Skeletal muscle satellite cell (primary cell): ENCODE results near the gene PCDHGA8.
A peak's percentile ranks its signal among the peaks of the same experiment; 100 is the strongest.
"Not testable (repeated sequence)": the region's sequence is repeated elsewhere in the genome, so short reads cannot be mapped to it uniquely, and the experiment has no call there.

Experiments
- H3K27me3 ChIP-seq: 2 replicates; pipeline ENCODE4 v1.7.0; 2013; ENCODE audit warnings: low read length; ENCODE audit not compliant: control insufficient read depth, insufficient read depth
- H3K36me3 ChIP-seq: 2 replicates; pipeline ENCODE4 v1.7.0; 2013; ENCODE audit warnings: mild to moderate bottlenecking, control low read depth, low read length; ENCODE audit not compliant: insufficient read depth
- H3K4me1 ChIP-seq: 2 replicates; pipeline ENCODE4 v1.7.0; 2013; ENCODE audit warnings: low read length; ENCODE audit not compliant: control insufficient read depth, insufficient read depth
- H3K4me2 ChIP-seq: 2 replicates; pipeline ENCODE4 v1.7.0; 2013; ENCODE audit warnings: mild to moderate bottlenecking, low read length
- H3K4me3 ChIP-seq: 2 replicates; pipeline ENCODE4 v1.7.0; 2013; ENCODE audit warnings: low read length
- H3K9ac ChIP-seq: 2 replicates; pipeline ENCODE4 v1.7.0; 2013; ENCODE audit warnings: mild to moderate bottlenecking, low read depth, low read length, moderate library complexity
- H3K9me3 ChIP-seq: replicated peaks from 2 replicates; pipeline ENCODE4 v1.7.0; 2013; ENCODE audit warnings: mild to moderate bottlenecking, control low read depth, low read length

The PCDHGA8 gene

DNA sequence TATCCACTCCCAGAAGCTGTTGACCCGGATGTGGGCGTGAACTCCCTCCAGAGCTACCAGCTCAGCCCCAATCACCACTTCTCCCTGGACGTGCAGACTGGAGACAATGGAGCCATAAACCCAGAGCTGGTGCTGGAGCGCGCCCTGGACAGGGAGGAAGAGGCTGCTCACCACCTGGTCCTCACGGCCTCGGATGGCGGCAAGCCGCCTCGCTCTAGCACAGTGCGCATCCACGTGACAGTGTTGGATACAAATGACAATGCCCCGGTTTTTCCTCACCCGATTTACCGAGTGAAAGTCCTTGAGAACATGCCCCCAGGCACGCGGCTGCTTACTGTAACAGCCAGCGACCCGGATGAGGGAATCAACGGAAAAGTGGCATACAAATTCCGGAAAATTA is 834 bp downstream of the PCDHGA8 start:
- Histone ChIP-seq H3K4me1 (no peaks in the 10 kb centered on the region), H3K9me3 (peaks cover 39% of the 10 kb centered on the region), H3K4me3 (no peak overlapping the region), H3K27me3 (no peaks in the 10 kb centered on the region), H3K4me2 (no peak overlapping the region), H3K36me3 (peaks cover 5% of the 10 kb centered on the region), H3K9ac (no peak overlapping the region)

- not testable (repeated sequence) for H3K27me3 ChIP-seq, H3K9ac ChIP-seq, H3K4me1 ChIP-seq, H3K4me2 ChIP-seq, H3K36me3 ChIP-seq, H3K4me3 ChIP-seq
- peaks cover 38% of the 10 kb centered on the region for H3K9me3 ChIP-seq
Measured at GRCh38 chr5:141394401-141395187, 2.2 kb downstream of the PCDHGA8 start.

DNA sequence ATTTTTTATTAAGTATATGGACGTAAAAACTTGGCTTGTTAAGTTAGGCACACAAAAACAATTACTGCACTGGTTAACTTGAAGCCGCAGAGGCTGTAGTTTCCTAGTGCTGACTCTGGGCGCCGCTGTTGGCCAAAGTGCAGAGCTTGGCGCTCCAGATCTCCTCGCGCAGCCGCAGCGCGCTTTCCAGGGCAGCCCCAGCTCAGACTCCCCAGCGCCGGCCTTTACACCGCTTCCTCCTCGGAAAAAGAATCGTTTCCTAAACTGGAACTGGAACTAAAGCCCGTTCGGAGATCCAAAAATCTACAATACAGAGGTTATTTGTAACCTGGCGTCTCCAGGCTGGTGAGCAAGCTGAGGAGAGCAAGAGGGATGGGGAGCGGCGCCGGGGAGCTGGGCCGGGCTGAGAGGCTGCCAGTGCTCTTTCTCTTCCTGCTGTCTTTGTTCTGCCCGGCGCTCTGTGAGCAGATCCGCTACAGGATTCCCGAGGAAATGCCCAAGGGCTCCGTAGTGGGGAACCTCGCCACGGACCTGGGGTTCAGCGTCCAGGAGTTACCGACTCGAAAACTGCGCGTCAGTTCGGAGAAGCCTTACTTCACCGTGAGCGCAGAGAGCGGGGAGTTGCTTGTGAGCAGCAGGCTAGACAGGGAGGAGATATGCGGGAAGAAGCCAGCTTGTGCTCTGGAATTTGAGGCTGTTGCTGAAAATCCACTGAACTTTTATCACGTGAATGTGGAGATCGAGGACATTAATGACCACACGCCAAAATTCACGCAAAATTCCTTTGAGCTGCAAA is 5.5 kb downstream of the PCDHGA8 start, which contains the start of gene PCDHGB5:
PCDHGB5 (plus strand) TSS at position 192 of the 796 bp plus-strand sequence; CDS start at position 373, 181 bp downstream.
- H3K27me3 ChIP-seq, H3K36me3 ChIP-seq, H3K4me1 ChIP-seq: not testable (repeated sequence)
- Histone ChIP-seq H3K9me3 (peaks cover 43% of the 10 kb centered on the region), H3K4me3 (peak within 1 kb of the TSS; percentile 72), H3K9ac (peak within 1 kb of the TSS; percentile 62), H3K4me2 (peak within 1 kb of the TSS; percentile 74)

- peaks cover 5% of the 10 kb centered on the region for H3K36me3 ChIP-seq
- H3K9ac ChIP-seq = no peak overlapping the region
- peak overlapping the region; percentile 42 for H3K4me2 ChIP-seq
- peaks cover 44% of the 10 kb centered on the region for H3K9me3 ChIP-seq
- peak overlapping the region; percentile 26 for H3K4me3 ChIP-seq
- no peaks in the 10 kb centered on the region for H3K27me3 ChIP-seq
- no peaks in the 10 kb centered on the region for H3K4me1 ChIP-seq
Measured at GRCh38 chr5:141398608-141399007, 6.2 kb downstream of the PCDHGA8 start.

DNA sequence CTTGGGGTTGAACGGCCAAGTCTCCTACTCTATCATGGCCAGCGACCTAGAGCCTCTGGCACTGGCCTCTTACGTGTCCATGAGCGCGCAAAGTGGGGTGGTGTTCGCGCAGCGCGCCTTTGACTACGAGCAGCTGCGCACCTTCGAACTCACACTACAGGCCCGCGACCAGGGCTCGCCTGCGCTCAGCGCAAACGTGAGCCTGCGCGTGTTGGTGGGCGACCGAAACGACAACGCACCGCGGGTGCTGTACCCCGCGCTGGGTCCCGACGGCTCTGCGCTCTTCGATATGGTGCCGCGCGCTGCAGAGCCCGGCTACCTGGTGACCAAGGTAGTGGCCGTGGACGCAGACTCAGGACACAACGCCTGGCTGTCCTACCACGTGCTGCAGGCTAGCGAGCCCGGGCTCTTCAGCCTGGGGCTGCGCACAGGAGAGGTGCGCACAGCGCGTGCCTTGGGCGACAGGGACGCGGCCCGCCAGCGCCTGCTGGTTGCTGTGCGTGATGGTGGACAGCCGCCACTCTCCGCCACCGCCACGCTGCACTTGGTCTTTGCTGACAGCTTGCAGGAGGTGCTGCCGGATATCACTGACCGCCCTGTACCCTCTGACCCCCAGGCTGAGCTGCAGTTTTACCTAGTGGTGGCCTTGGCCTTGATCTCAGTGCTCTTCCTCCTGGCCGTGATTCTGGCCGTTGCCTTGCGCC is 7.3 kb downstream of the PCDHGA8 start:
- H3K4me1 ChIP-seq = no peaks in the 10 kb centered on the region
- peaks cover 5% of the 10 kb centered on the region for H3K36me3 ChIP-seq
- H3K9ac ChIP-seq = no peak overlapping the region
- no peaks in the 10 kb centered on the region for H3K27me3 ChIP-seq
- peak overlapping the region; percentile 56 for H3K4me3 ChIP-seq
- H3K9me3 ChIP-seq = peaks cover 47% of the 10 kb centered on the region
- H3K4me2 ChIP-seq = peak overlapping the region; percentile 15

DNA sequence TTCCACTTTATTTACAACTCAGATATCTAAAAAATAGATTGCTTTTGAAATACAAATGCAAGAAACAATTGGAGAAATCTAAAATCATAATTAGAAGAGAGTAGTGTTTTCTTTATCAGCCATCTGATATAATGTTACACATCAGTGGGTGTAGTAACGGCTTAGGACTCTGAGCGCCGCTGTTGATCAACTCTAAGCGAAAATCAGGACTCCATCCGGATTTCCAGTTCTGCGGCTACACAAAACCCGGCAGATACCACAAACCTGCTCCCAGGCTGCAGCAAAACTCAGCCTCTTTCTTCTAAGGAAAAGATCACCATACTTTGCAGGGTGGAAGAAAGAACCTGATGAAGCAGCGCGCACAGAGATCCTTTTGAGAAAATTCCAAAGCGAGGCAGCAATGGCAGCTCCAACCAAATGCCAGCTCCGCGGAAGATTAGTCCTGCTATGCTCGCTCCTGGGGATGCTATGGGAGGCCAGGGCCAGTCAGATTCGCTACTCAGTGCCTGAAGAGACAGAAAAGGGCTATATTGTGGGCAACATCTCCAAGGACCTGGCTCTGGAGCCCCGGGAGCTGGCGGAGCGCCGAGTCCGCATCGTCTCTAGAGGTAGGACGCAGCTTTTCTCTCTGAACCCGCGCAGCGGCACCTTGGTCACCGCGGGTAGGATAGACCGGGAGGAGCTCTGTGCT is 10.3 kb downstream of the PCDHGA8 start, which contains the start of gene PCDHGA9:
PCDHGA9 (plus strand) TSS at position 226 of the 691 bp plus-strand sequence; CDS start at position 401, 175 bp downstream.
- H3K36me3 ChIP-seq = peaks cover 5% of the 10 kb centered on the region
- H3K9ac ChIP-seq = no peak within 1 kb of the TSS
- H3K4me1 ChIP-seq = no peaks in the 10 kb centered on the region
- peaks cover 49% of the 10 kb centered on the region for H3K9me3 ChIP-seq
- peak within 1 kb of the TSS; percentile 67 for H3K4me2 ChIP-seq
- H3K27me3 ChIP-seq = no peaks in the 10 kb centered on the region
- peak within 1 kb of the TSS; percentile 60 for H3K4me3 ChIP-seq

DNA sequence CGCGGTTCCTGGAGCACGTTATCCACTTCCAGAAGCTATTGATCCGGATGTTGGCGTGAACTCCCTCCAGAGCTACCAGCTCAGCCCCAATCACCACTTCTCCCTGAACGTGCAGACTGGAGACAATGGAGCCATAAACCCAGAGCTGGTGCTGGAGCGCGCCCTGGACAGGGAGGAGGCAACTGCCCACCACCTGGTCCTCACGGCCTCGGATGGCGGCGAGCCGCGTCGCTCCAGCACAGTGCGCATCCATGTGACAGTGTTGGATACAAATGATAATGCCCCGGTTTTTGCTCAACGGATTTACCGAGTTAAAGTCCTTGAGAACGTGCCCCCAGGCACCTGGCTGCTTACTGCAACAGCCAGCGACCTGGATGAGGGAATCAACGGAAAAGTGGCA is 11.0 kb downstream of the PCDHGA8 start:
- Histone ChIP-seq H3K4me3 (peak overlapping the region; percentile 60), H3K27me3 (no peaks in the 10 kb centered on the region), H3K9ac (no peak overlapping the region), H3K9me3 (peaks cover 49% of the 10 kb centered on the region), H3K4me1 (no peaks in the 10 kb centered on the region), H3K36me3 (peaks cover 5% of the 10 kb centered on the region), H3K4me2 (no peak overlapping the region)

GRCh38 chr5:141407790-141408505 is 15.5 kb downstream of the PCDHGA8 start, which contains the start of gene PCDHGB6:
Gene PCDHGB6 (plus strand): TSS chr5:141408021. CDS start chr5:141408203, 182 bp downstream.
- Histone ChIP-seq H3K9me3 (peaks cover 46% of the 10 kb centered on the region), H3K4me3 (peak within 1 kb of the TSS; percentile 53)

GRCh38 chr5:141409598-141410306 is 17.3 kb downstream of the PCDHGA8 start:
- H3K9me3 ChIP-seq = peaks cover 45% of the 10 kb centered on the region
- peaks cover 13% of the 10 kb centered on the region for H3K36me3 ChIP-seq
- no peak overlapping the region for H3K9ac ChIP-seq
- H3K4me3 ChIP-seq = no peak overlapping the region
- no peaks in the 10 kb centered on the region for H3K4me1 ChIP-seq
- H3K4me2 ChIP-seq = no peak overlapping the region
- no peaks in the 10 kb centered on the region for H3K27me3 ChIP-seq

More at GRCh38 chr5:141407790-141408505, 15.5 kb downstream of the PCDHGA8 start, which contains the start of gene PCDHGB6:
- not testable (repeated sequence) for H3K4me2 ChIP-seq, H3K9ac ChIP-seq, H3K27me3 ChIP-seq, H3K36me3 ChIP-seq, H3K4me1 ChIP-seq

DNA sequence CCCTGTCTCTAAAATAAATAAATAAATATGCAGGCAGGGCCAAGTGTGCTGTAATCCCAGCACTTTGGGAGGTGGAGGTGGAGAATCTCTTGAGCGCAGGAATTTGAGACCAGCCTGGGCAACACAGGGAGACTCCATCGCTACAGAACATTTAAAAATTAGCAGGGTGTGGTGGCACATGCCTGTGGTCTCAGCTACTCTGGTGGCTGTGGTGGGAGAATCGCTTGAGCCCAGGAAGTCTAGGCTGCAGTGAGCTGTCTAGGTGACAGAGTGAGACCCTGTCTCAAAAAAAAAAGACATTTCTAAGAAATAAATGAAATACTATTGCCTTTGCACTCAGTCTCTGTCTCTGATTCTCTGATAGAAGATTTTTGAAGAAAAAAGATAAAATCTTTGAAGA is 19.1 kb downstream of the PCDHGA8 start:
- Histone ChIP-seq H3K9ac (no peak overlapping the region), H3K9me3 (peaks cover 41% of the 10 kb centered on the region), H3K27me3 (no peaks in the 10 kb centered on the region), H3K4me3 (no peak overlapping the region), H3K4me2 (no peak overlapping the region), H3K36me3 (peaks cover 13% of the 10 kb centered on the region), H3K4me1 (no peaks in the 10 kb centered on the region)
